HCT116 (cell line): ENCODE measurements around the gene HABP2. TPM values are rescaled to one million over a fixed set of nuclear protein-coding genes. Genes with fewer than 3 reads are reported as not detected.

Experiments
- ATAC-seq: fragments of 200-7000 bp; cut with Tn5 transposase; 2 replicates; pipeline ENCODE4 v1.9.1; 2020; ENCODE audit warnings: mild to moderate bottlenecking, moderate library complexity
- BruUV-seq: library from RNA; stranded (reverse); fragments of 400-500 nt; replicated peaks from 2 replicates; lab custom pipeline; 2021; lab: Mats Ljungman, UMichigan
- CTCF ChIA-PET: fragments of 300-600 bp; sonication (Branson Sonifier 250); formaldehyde crosslinking; loops from one replicate; lab custom pipeline; 2021; ENCODE audit warnings: antibody characterized with exemption; lab: Charles Lee
- POLR2A ChIA-PET: fragments of 300-600, 350-600 bp; sonication (Branson Sonifier 250); formaldehyde crosslinking; loops from one replicate; lab custom pipeline; 2021; ENCODE audit warnings: antibody characterized with exemption; lab: Charles Lee
- RAD21 ChIA-PET, 2 experiments: fragments of 300-600 bp; sonication (Branson Sonifier 250); formaldehyde crosslinking; loops; one replicate each; lab custom pipeline; 2023; ENCODE audit warnings: low total read pairs in 2 of 2; ENCODE audit not compliant: uncharacterized antibody in 2 of 2, unreplicated experiment in 2 of 2, low non-redundant PET in 1 of 2; lab: Charles Lee
- DNase-seq: peaks from one replicate; pipeline ENCODE4 v3.0.0-alpha.2; 2010; ENCODE audit warnings: low read depth, low spot score
- H2AFZ ChIP-seq: fragments of 200-600 bp; shearing (Covaris generic), sonication (generic); 2 replicates; pipeline ENCODE4 v1.6.1; 2017; ENCODE audit warnings: low read depth, mixed run types, mixed read lengths, antibody characterized with exemption, low read length; ENCODE audit not compliant: poor library complexity, severe bottlenecking
- H3K27ac ChIP-seq: 2 replicates; pipeline ENCODE4 v1.5.1; 2012; ENCODE audit warnings: low read depth, low read length
- H3K27me3 ChIP-seq: fragments of 200-600 bp; sonication (generic); 2 replicates; pipeline ENCODE4 v1.6.1; 2016; ENCODE audit warnings: mixed run types, low read length, mixed read lengths; ENCODE audit not compliant: insufficient read depth
- H3K36me3 ChIP-seq, 2 experiments: fragments of 200-500 bp in 1 of 2; fragments of 200-600 bp in 1 of 2; sonication (Bioruptor generic) in 1 of 2; sonication (generic) in 1 of 2; 2 replicates each; pipeline versions ENCODE4 v1.5.1 to v1.6.1; 2014 to 2016; ENCODE audit warnings: low read length in 2 of 2, inconsistent platforms in 1 of 2, mixed read lengths in 1 of 2, mixed run types in 1 of 2; ENCODE audit not compliant: insufficient read depth in 2 of 2, control insufficient read depth in 1 of 2
- H3K4me1 ChIP-seq, 2 experiments: fragments of 200-600 bp in 1 of 2; sonication (generic) in 1 of 2; 2 replicates each; pipeline versions ENCODE4 v1.5.1 to v1.6.1; 2012 to 2017; ENCODE audit warnings: low read length in 2 of 2, inconsistent platforms in 1 of 2, mild to moderate bottlenecking in 1 of 2, mixed read lengths in 1 of 2, mixed run types in 1 of 2, moderate library complexity in 1 of 2; ENCODE audit not compliant: insufficient read depth in 2 of 2, control insufficient read depth in 1 of 2
- H3K4me2 ChIP-seq: fragments of 200-600 bp; sonication (generic); 2 replicates; pipeline ENCODE4 v1.6.1; 2017; ENCODE audit warnings: mixed run types, low read length, mixed read lengths
- H3K4me3 ChIP-seq, 2 experiments: fragments of 200-600 bp in 1 of 2; sonication (generic) in 1 of 2; replicated peaks in 1 of 2; 2 replicates each; pipeline ENCODE4 v1.5.1; 2011 to 2016; ENCODE audit warnings: low read length in 2 of 2, control low read depth in 1 of 2, low read depth in 1 of 2, mild to moderate bottlenecking in 1 of 2, mixed read lengths in 1 of 2, mixed run types in 1 of 2
- H3K79me2 ChIP-seq: fragments of 200-600 bp; sonication (generic); 2 replicates; pipeline ENCODE4 v1.6.1; 2017; ENCODE audit warnings: mild to moderate bottlenecking, mixed run types, low read length, moderate library complexity, mixed read lengths; ENCODE audit not compliant: insufficient read depth
- H3K9ac ChIP-seq: fragments of 200-600 bp; sonication (generic); 2 replicates; pipeline ENCODE4 v1.6.1; 2016; ENCODE audit warnings: low read length, mixed read lengths
- H3K9me2 ChIP-seq: fragments of 200-600 bp; sonication (generic), shearing (Covaris generic); 2 replicates; pipeline ENCODE4 v1.6.1; 2017; ENCODE audit warnings: mixed run types, mild to moderate bottlenecking, moderate library complexity; ENCODE audit not compliant: insufficient read depth
- H3K9me3 ChIP-seq, 2 experiments: fragments of 200-500 bp in 1 of 2; fragments of 200-600 bp in 1 of 2; sonication (Bioruptor generic) in 1 of 2; sonication (generic) in 1 of 2; 2 replicates each; pipeline ENCODE4 v1.6.1; 2014 to 2017; ENCODE audit warnings: low read length in 2 of 2, mixed read lengths in 2 of 2, inconsistent platforms in 1 of 2, low read depth in 1 of 2, mild to moderate bottlenecking in 1 of 2, mixed run types in 1 of 2, moderate library complexity in 1 of 2; ENCODE audit not compliant: control insufficient read depth in 1 of 2, insufficient read depth in 1 of 2
- H4K20me1 ChIP-seq: fragments of 200-600 bp; sonication (generic), shearing (Covaris generic); 2 replicates; pipeline ENCODE4 v1.6.1; 2017; ENCODE audit warnings: mixed run types, mild to moderate bottlenecking, moderate library complexity; ENCODE audit not compliant: insufficient read depth
- CEBPB ChIP-seq: IDR thresholded peaks from 2 replicates; pipeline ENCODE4 v1.6.1; 2012; ENCODE audit warnings: low read depth
- ELF1 ChIP-seq: IDR thresholded peaks from 2 replicates; pipeline ENCODE4 v1.6.1; 2012; ENCODE audit warnings: low read depth, borderline replicate concordance
- EZH2 ChIP-seq: fragments of 200-600 bp; sonication (generic); IDR thresholded peaks from 2 replicates; pipeline ENCODE4 v1.6.1; 2017; ENCODE audit warnings: antibody characterized with exemption, mixed run types
- FOSL1 ChIP-seq: IDR thresholded peaks from 2 replicates; pipeline ENCODE4 v1.6.1; 2012; ENCODE audit warnings: low read depth
- JUND ChIP-seq: IDR thresholded peaks from 2 replicates; pipeline ENCODE4 v1.6.1; 2012
- POLR2A ChIP-seq: IDR thresholded peaks from 2 replicates; pipeline ENCODE4 v1.7.0; 2011; ENCODE audit warnings: borderline replicate concordance; ENCODE audit not compliant: insufficient read depth, insufficient read length; ENCODE audit errors: extremely low read depth
- POLR2AphosphoS5 ChIP-seq: IDR thresholded peaks from 2 replicates; pipeline ENCODE4 v1.6.1; 2011; ENCODE audit warnings: mild to moderate bottlenecking, low read depth, low read length, moderate library complexity
- RAD21 ChIP-seq: IDR thresholded peaks from 2 replicates; pipeline ENCODE4 v1.6.1; 2012; ENCODE audit warnings: low read depth, mild to moderate bottlenecking
- SIN3A ChIP-seq: IDR thresholded peaks from 2 replicates; pipeline ENCODE4 v1.6.1; 2012; ENCODE audit warnings: low read depth
- SRF ChIP-seq: IDR thresholded peaks from 2 replicates; pipeline ENCODE4 v1.6.1; 2012; ENCODE audit warnings: low read depth
- TCF7L2 ChIP-seq: IDR thresholded peaks from 2 replicates; pipeline ENCODE4 v1.7.0; 2011; ENCODE audit warnings: borderline replicate concordance, inconsistent platforms; ENCODE audit not compliant: insufficient read depth, insufficient read length; ENCODE audit errors: extremely low read depth
- YY1 ChIP-seq: IDR thresholded peaks from 2 replicates; pipeline ENCODE4 v1.6.1; 2011; ENCODE audit warnings: low read length, low read depth, moderate library complexity, mild to moderate bottlenecking; ENCODE audit not compliant: insufficient replicate concordance; ENCODE audit errors: extremely low read depth
- ZFX ChIP-seq: fragments of 450-650 bp; IDR thresholded peaks from 2 replicates; pipeline ENCODE4 v1.6.1; 2017
- ZNF274 ChIP-seq: fragments of 200-500 bp; sonication (Bioruptor generic); IDR thresholded peaks from 2 replicates; pipeline ENCODE4 v1.6.1; 2014; ENCODE audit warnings: mild to moderate bottlenecking, low read depth, low read length, inconsistent platforms
- intact Hi-C: fragments of 100-400 bp; cut with micrococcal nuclease; formaldehyde crosslinking; loops from 2 replicates; pipeline ENCODE4 v1.10.0; 2022
- total RNA-seq: library from RNA; stranded (reverse); gene quantifications from one replicate; pipeline ENCODE4 v1.2.1, GENCODE V29; 2021; ENCODE audit not compliant: unreplicated experiment
- TF ChIP-seq, protein P1 (sequence below), 3 experiments: fragments of 200-600 bp in 1 of 3; sonication (generic) in 1 of 3; IDR thresholded peaks in 2 of 3; conservative IDR thresholded peaks in 1 of 3; 2 replicates each; pipeline ENCODE4 v1.5.1; 2012 to 2017; ENCODE audit warnings: low read depth in 2 of 3, low read length in 2 of 3, antibody characterized with exemption in 1 of 3, borderline replicate concordance in 1 of 3, control low read depth in 1 of 3, mild to moderate bottlenecking in 1 of 3, mixed read lengths in 1 of 3, mixed run types in 1 of 3, moderate library complexity in 1 of 3; ENCODE audit not compliant: insufficient read depth in 1 of 3
- TF ChIP-seq, protein P2 (sequence below): IDR thresholded peaks from 2 replicates; pipeline ENCODE4 v1.6.1; 2012
- TF ChIP-seq, protein P3 (sequence below): IDR thresholded peaks from 2 replicates; pipeline ENCODE4 v1.6.1; 2012

The HABP2 gene
- total RNA-seq, 1 experiment from 2014 or later: 0.20 TPM

DNA sequence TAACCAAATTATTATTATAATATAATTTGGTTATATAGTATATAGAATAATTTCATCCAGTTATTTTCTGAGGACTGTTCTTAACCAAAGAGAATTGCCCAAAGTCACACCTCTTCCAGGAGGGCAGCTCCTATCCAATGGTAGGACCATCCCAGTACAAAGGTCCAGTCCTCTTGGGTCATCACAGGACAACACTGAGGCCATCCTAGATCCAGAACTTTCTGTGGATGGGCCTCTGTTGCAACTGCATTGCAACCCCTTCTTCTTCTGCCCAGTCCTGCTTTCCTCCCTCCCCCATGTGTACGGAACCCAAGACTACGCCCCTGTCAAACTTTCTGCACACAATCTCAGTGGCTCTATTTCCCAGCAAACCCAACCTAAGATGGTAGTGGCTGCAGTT is 5.4 kb upstream of the HABP2 start:
- ChIA-PET RAD21 (no interaction called here), POLR2A (no interaction called here), CTCF (interaction anchor here (1.4 kb wide), 1 partner anchor 16 kb away, joined by 4 read pairs; no protein-coding TSS in a partner anchor)
- Histone ChIP-seq H4K20me1 (no peaks in the 10 kb centered on the region), H3K4me1 (no peaks in the 10 kb centered on the region), H3K9me3 (no peaks in the 10 kb centered on the region), H2AFZ (no peak overlapping the region), H3K4me3 (no peak overlapping the region), H3K27ac (no peak overlapping the region), H3K4me2 (no peak overlapping the region), H3K9me2 (no peaks in the 10 kb centered on the region), H3K79me2 (no peaks in the 10 kb centered on the region), H3K9ac (no peak overlapping the region)
- no TSS peak for BruUV-seq
- intact Hi-C loops: no loop called here
- ATAC-seq: no peak
- TF ChIP-seq SRF: no peak
- TF ChIP-seq ZFX: no peak
- TF ChIP-seq ZNF274: no peak
- TF ChIP-seq RAD21: no peak
- no peak for TF ChIP-seq FOSL1
- TF ChIP-seq TCF7L2: no peak
- TF ChIP-seq, protein P1, sequence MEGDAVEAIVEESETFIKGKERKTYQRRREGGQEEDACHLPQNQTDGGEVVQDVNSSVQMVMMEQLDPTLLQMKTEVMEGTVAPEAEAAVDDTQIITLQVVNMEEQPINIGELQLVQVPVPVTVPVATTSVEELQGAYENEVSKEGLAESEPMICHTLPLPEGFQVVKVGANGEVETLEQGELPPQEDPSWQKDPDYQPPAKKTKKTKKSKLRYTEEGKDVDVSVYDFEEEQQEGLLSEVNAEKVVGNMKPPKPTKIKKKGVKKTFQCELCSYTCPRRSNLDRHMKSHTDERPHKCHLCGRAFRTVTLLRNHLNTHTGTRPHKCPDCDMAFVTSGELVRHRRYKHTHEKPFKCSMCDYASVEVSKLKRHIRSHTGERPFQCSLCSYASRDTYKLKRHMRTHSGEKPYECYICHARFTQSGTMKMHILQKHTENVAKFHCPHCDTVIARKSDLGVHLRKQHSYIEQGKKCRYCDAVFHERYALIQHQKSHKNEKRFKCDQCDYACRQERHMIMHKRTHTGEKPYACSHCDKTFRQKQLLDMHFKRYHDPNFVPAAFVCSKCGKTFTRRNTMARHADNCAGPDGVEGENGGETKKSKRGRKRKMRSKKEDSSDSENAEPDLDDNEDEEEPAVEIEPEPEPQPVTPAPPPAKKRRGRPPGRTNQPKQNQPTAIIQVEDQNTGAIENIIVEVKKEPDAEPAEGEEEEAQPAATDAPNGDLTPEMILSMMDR (IDR thresholded peaks at IDR 0.05 in 2 of 3, conservative IDR thresholded peaks at IDR 0.05 in 1 of 3; ENCODE audit: borderline replicate concordance in 1 of 3, insufficient read depth in 1 of 3, low read depth in 2 of 3, low read length in 2 of 3): no peak
- TF ChIP-seq, all 23 proteins: peak for 0
- Histone ChIP-seq H3K36me3 (no peaks in the 10 kb centered on the region), H3K27me3 (no peaks in the 10 kb centered on the region)
- no peak for DNase-seq

DNA sequence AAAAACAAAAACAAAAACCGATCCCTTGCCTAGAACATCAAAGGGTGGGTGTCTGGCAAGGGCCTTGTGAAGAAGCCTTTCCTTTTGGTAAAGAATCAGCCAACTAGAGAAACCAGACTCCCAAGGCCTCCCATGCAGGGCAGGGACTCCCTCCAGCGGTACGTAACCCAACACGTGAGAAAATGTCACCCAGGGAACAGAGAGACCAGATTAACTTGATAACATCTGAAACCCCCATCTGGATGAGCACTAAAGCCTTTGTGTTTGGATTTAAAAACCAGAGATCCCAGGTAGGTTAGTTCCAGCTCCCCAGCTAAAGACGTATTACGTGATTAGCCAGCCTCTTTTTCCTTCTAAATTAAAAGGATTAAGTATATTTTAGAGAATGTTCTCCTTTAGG is 3.0 kb upstream of the HABP2 start:
- H3K9ac ChIP-seq: no peak overlapping the region
- no TSS peak for BruUV-seq
- no peak overlapping the region for H2AFZ ChIP-seq
- RAD21 ChIA-PET: no interaction called here
- intact Hi-C loops: no loop called here
- H4K20me1 ChIP-seq: no peaks in the 10 kb centered on the region
- H3K9me2 ChIP-seq: no peaks in the 10 kb centered on the region
- no peak overlapping the region for H3K27ac ChIP-seq
- H3K79me2 ChIP-seq: no peaks in the 10 kb centered on the region
- H3K27me3 ChIP-seq: no peaks in the 10 kb centered on the region
- H3K4me1 ChIP-seq: no peaks in the 10 kb centered on the region
- no peak overlapping the region for H3K4me2 ChIP-seq
- no peaks in the 10 kb centered on the region for H3K36me3 ChIP-seq
- POLR2A ChIA-PET: no interaction called here
- CTCF ChIA-PET: no interaction called here
- DNase-seq (no peak), ATAC-seq (no peak)
- no peak overlapping the region for H3K4me3 ChIP-seq
- no peaks in the 10 kb centered on the region for H3K9me3 ChIP-seq
- TF ChIP-seq RAD21 (no peak), POLR2A (no peak), ELF1 (no peak), TCF7L2 (no peak), FOSL1 (no peak), SRF (no peak), JUND (no peak), ZNF274 (no peak), CEBPB (no peak), POLR2AphosphoS5 (no peak), EZH2 (no peak), SIN3A (no peak), YY1 (no peak)
- TF ChIP-seq, protein P1 (IDR thresholded peaks at IDR 0.05 in 2 of 3, conservative IDR thresholded peaks at IDR 0.05 in 1 of 3; ENCODE audit: borderline replicate concordance in 1 of 3, insufficient read depth in 1 of 3, low read depth in 2 of 3, low read length in 2 of 3): no peak
- TF ChIP-seq, protein P2, sequence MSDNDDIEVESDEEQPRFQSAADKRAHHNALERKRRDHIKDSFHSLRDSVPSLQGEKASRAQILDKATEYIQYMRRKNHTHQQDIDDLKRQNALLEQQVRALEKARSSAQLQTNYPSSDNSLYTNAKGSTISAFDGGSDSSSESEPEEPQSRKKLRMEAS: no peak
- TF ChIP-seq, protein P3, sequence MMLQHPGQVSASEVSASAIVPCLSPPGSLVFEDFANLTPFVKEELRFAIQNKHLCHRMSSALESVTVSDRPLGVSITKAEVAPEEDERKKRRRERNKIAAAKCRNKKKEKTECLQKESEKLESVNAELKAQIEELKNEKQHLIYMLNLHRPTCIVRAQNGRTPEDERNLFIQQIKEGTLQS: no peak
